ENCODE data around the gene IKZF3. TPM values are rescaled to one million over a fixed set of nuclear protein-coding genes. Genes with fewer than 3 reads are reported as not detected.

Gene IKZF3
- polyA plus RNA-seq, 1 donor: 0.22 TPM

DNA sequence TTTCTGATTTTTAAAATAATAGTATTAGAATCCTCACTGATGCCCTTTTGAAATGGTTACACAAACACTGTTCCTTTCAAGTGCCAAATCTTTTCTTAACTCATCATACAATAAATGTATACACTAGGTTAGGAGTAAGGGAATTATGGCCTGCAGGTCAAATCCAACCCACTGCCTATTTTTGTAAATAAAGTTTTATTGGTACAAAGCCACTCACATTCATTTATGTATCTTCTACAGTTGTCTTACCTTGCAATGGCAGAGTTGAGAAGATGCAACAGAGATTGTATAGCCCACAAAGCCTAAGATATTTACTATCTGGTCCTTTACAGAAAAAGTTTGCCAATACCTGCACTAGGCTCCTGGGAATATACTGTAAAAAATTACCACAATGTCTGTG lies 47.8 kb downstream of the IKZF3 start:
- DNase-seq (ENCODE audit: low read depth): no peak

DNA sequence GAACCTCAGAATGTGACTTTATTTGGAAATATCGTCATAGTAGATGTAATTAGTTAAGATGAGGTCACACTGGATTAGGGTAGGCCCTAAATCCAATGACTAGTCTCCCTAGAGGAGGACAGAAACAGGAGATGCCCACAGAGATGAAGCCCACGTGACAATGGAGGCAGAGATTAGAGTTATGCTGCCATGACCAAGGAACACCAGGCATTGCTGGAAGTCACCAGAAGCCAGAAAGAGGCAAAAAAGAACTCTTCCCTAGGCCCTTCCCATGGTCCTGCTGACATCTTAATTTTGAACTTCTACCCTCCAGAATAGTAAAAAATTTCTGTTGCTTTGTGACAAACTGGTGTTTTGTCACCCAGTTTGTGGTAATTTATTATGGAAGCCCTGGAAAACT lies 49.6 kb downstream of the IKZF3 start:
- no peak for DNase-seq (ENCODE audit: low read depth)

DNA sequence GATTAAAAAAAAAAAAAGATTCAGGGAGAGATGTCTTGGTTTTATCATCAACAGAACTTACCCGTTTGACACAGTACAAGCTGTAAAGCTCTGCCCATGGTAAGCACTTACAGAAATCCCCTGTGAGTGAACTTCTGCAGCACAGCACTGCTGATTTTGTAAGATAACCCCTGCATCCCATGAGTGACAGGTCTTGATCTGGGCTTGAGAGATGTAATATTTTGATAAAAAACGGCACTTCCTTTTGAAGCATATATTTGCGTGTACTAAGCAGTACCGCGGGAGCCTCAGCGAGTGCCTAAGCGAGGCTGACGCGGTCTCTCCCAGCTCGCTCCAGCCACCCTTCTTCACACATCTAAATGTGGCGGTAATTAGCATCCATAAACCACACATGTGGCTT lies 50.5 kb downstream of the IKZF3 start:
- DNase-seq (ENCODE audit: low read depth): no peak

DNA sequence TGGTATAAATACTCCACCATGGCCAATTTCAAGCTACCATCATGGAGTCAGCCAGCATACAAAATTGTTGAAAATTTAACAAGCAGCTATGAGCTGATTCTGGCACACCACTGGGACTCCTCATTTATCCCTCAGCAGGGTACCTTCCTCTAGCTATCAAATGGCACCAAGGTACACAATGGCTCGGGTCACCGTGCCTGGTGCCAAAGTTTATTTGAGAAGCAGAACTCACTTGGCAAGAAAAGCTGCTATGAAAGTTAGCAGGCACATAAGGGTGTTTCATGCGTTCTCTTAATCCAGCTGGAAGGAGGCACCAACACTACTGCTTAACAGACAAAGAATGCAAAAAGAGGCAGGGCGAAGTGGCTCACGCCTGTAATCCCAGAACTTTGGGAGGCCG lies 51.6 kb downstream of the IKZF3 start:
- DNase-seq (ENCODE audit: low read depth): no peak

DNA sequence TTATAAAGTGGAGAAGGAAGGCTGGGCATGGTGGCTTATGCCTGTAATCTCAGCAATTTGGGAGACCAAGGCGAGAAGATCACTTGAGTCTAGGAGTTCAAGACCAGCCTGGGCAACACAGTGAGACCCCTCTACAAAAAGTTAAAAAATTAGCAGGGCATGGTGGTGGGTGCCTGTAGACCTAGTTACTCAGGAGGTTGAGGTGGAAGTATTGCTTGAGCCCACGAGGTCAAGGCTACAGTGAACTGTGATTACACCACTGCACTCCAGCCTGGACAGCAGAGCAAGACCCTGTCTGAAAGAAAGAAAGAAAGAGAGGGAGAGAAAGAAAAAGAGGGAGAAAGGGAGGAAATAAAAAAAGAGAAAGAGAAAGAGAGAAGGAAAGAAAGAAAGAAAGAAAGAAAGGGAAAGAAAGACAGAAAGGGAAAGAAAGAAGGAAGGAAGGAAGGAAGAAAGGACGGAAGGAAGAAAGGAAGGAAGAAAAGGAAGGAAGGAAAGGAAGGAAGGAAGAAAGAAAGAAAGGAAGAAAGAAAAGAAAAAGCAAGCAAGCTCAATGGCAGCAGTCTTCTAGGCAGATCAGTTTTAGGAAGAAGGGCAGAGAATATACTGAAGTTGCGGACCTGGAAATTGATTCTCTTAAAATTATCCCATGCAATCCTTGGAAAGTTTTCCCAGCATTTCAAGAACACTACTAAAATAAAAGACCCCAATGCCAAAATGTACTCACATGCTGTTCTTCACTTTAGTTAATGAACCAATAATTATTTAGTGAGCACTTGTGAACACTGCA lies 53.0 kb downstream of the IKZF3 start:
- DNase-seq (ENCODE audit: low read depth): no peak

DNA sequence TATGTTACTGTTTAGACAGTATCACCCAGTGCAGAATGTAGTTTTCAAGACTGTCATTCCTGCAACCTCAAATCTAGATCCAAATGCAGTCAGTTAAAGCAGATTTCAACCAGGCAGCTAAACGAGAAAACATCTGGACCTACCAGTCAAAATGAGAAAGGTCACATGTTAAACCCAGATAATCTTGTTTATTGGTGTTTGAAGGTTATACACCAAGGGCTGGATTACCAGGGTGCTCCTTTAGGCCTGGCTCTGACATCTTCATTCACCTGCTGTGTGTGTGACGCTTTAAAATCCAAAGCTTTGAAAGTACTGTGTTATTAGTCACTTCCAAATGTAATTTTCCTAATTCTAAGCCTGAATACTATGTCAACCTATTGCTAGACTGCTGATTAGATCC lies 54.9 kb downstream of the IKZF3 start:
- DNase-seq (ENCODE audit: low read depth): no peak

DNA sequence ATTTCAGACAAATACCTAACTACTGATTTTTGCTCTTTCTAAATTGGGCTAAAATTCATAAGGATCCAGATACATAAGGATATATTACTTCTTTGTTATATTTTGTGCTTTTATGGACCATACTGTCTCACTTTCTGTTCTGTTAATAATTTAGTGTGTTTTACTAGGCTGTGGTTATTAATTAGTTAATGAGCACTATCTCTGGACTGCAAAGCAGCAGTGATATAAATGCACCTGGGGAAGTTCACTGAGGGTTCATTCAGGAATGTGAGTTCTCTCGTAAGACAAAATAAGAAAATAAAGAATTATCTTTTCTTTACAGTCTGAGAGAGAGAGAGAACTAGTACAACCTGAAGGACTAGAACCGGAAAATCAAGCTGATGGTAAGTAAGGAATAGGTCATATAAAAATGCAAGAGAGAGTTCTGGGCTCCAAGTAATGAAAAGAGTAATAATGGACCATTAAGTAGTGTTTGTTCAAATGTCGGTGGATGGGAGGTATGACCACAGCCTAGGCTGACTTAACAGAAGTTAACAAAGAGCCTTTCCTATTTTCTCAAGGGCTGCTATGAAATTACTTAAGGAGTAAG lies 55.6 kb downstream of the IKZF3 start:
- no peak for DNase-seq (ENCODE audit: low read depth)

DNA sequence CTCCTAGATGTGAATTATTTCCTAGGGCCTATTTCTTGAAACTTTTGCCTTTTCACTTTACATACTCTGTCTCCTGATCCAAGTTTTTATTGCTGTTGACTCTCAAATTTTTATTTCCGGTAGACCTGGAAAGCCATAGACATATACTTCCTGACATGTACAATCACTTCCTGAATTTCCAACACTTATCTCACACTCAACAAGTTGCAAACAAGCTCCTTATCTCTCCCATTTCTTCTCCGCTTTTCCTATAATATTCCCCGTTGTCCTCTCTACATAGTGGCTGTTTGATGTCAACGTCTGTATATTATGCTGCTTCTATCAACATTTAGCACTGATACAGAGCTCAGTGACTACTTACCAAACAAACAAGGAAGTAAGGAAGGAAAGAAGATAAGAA lies 59.3 kb downstream of the IKZF3 start:
- DNase-seq (ENCODE audit: low read depth): no peak

DNA sequence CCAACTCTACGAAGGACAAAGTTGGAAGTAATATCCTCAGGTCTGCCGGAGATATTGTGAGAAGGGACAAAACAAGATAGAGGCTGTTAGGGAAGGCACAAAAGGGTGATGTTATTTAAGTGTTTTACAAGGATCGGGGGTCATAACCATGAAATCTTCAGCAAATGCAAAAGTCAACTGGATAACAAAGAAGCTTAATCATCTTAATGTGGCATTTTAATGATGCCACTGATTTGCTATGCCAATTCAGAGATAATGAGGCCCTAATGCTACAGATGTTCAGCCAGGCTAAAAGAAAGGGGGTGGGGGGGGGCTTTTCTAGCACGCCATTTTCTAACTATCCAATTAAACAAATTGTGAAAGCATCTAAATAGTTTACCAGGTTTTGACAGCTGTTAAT lies 63.1 kb downstream of the IKZF3 start:
- no peak for DNase-seq (ENCODE audit: low read depth)

DNA sequence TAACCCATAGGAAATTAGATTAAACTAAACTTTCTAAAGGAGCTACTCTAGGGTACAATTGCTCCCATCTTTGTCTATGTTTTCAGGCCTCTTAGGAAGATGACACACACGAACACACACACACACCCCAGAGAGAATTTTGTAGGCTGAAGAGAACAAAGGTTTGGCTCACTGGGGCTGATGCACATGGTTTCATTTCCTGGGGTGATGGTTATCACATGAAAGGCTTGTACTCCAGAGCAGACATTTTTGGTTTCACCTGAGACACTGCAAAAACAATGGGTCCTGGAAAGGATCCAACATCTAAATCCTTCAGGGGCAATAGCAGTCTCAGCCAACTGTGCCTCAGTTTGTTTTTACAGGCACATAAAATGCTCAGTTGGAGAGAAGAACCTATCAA lies 63.6 kb downstream of the IKZF3 start:
- DNase-seq (ENCODE audit: low read depth): no peak

DNA sequence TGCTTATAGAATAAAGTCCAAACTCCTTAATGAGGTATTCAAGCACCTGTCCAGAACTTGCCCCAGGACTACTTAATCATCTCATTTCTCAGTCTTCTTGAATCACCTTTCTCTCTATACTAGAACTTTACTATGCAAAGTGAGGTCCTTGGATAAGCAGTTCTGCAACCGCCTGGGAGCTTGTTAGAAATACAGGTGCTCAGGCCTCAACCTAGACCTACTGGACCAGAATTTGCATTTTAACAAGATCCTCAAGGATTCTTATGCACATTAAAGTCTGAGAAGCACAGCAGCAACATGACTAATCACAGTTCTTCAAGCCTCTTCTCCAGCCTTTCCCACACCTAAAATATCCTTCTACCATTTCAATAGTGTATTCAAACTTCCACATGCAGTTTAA lies 64.7 kb downstream of the IKZF3 start:
- no peak for DNase-seq (ENCODE audit: low read depth)

DNA sequence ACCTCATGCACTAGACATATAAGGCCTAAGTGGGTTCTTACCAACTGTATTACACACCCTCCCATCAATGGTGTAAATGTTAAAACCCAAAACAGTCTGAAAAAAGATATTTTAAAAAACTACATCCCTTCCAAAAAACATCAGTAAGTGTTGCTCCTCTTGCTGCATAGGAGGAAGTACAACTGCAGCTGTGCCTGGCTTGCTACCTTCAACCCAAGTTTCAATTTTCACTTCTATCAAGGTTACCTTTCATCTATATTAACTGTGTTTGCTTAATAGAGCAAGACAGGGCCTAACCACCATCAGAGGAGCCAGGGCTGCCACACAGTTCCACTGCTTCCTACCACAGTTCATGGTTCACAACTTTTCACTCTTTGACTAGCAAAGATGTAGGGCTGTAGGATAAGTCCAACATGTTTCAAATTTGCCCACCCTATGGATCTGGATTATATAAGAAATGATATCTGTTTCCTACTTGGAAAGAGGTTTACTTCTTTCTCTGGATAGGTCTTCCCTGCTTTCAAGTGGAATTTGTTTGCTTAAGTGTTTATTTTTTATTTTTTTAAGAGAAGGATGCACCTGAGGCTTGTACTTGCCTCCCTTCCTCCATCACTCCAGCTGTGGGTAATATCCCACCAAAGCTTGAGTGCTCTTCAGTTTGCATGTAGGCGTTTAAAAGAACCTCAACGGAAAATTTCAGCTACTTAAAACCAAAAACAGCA lies 69.7 kb downstream of the IKZF3 start:
- DNase-seq (ENCODE audit: low read depth): no peak

DNA sequence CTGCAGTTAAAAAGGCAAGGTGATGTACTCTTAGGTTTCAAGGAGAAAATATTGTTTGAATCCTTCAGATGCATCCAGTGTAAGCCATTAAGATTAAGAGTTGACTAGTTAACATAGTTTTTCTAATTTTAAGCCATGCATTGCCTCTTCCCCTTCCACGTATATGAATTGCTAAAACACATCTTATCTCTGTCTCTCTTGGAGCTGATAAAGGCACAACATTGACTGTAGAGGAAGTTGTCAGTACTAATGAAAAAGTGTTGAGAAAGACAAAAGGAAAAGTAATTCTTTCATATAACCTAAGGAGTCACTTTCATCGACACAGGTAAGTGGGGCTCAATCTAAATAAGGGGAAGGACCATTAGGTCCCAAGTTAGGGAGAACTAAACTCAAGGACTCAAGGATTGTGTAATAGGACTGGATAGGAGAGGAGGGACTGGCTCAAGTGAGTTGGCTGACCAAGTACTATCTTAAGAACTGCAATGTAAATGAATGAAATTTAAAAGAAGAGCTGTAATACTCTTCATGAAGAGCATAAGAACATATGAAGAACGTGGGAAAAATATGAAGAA lies 70.7 kb downstream of the IKZF3 start:
- no peak for DNase-seq (ENCODE audit: low read depth)

DNA sequence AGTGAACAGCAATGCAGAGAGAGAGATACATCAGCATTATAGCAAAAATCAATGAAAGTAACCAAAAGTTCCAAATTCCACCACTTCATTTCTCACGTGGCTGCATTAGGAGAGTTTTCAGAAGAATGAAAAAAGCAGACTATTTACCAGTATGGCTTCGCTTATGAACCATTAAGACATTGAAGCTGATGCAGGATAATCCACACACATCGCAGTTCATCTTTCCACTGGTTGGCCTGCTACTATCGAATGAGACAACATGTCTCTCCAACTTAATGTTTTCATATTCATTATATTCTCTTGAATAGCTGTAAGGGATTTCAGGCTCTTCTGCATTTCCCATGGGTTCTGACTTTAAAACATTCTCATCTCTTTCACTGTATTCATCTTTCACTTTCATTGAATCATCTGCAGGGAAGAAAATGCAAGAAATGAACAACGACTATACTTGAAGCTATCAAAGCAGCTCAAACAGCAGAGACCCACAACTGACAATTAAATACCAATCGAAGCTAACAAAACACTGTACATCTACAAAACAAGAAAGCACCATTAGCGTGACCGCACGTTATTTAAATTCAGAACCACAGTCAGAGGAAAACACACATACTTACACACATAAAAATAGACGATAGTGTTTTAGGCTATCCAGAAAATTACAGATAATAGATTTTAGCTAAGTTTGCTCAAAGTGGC lies 71.4 kb downstream of the IKZF3 start:
- no peak for DNase-seq (ENCODE audit: low read depth)

DNA sequence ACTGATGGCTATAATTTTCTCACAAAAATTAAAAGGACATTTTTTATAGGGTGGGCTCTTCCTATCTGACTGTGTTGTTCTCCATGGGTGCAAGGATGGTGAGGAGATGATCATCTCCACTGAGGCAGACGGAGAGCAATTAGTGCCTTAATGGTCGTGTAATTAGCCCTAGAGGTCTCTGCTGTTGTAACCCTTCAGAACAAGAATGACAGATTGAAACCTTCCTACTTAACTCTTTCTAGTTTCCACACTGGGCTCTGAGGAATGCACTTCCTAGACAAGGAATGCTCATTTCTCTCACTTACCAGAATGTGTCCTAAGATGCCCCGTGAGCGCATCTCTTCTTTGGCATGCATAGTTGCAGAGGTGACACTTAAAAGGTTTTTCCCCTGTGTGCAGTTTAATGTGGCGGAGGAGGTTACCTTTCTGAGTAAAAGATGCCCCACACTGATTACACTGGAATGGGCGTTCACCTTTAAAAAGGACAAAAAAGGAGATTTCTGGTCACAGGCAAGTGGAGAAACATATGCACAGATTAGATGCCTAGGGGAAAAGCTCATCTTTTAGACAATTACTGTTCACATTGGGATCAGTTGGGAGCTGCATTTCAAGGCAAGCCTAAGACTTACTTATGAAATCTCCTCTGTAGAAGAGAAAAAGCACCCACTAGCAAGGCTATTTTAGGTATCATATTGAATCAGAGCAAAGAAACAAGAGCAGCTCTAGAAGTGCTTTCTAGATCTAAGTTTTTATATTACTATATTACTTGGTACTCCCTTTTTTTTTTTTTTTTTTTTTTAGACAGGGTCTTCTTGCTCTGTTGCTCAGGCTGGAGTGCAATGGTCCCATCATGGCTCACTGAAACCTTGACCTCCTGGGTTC lies 72.8 kb downstream of the IKZF3 start:
- no peak for DNase-seq (ENCODE audit: low read depth)

DNA sequence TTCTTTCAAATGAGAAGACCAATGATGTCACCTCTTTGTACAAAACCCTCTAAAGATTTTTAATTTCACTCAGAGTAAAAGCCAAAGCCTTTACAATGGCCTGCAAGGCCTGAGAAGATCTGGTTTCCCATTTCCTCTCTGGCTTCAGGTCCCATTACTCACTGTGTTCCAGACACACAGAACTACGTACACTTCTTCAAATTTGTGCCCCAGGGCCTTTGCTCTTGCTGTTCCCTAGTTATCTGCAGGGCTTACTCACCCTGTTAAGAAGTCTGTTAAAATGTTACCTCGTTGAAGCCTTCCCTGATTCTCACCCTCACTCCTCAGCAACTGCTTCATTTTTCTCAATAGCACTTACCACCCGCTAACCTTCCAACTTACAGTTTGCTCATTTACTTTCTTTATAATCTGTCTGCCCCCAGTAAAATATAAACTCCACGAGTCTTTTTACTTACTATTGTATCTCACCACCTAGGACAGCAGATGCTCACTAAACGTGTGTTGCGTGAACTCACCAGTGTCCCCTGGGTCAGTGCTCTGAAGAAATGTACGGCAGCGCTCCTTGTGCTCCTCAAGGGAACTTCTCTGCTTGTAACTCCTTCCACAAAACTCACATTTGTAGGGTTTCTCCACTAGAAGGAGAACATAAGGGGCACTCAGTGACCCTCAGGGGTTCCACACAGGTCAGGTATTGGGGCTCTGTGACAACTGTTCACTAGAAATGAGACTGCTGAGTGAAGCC lies 76.2 kb downstream of the IKZF3 start:
- no peak for DNase-seq (ENCODE audit: low read depth)

DNA sequence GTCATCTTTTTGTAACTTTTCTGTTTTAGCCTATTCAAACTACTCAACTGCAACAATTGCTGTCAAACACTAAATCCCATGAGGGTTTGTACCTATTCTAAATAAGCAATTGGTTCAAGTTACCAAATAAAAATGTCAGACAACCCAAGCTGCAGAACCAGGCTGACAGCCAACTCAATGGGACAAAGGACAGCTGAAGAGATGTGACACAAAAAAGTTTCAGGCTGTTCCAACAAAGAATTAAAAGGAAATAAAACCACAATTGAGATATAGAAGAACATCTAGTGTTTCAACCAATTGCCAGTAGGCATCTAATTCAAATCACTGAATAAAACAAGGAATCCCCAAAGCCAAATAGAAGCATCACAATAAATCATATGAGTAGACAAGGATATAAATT lies 77.1 kb downstream of the IKZF3 start:
- DNase-seq (ENCODE audit: low read depth): no peak

DNA sequence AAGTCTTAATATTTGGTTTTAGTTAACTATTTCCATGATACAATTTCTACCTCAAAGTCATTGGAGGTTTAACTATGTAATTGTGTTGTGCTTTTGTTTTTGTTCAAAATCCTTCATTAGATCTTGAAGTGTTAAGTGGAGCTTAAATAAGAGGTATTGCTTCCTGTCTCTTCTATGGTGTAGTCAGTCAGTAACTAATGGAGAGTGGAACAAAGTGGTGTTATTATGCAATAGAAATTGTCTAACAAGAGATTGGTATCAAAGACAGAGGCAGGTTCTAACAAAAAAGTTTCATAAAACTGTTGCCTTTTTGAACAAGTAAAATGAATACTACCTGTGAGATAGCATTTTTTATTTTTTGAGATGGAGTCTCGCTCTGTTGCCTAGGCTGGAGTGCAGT lies 81.1 kb downstream of the IKZF3 start:
- DNase-seq (ENCODE audit: low read depth): no peak

DNA sequence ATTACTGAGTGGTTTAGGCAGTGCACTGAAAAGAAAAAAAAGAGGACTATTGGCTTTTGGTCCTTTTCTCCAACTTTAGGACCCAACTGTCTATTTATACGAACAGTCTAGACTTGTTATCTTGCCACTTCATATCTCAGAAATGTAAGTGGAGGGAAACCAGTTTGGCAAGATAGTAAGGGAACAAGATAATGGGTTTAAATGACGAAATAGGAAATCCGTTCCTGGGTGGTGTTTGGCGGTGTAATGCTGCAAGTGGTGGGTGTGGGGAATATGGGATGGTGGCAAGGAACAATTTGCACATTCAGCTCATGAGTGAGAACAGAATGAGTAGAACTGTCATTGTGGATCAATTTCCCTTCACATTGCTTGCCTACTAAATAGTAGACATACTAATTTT lies 81.6 kb downstream of the IKZF3 start:
- no peak for DNase-seq (ENCODE audit: low read depth)

DNA sequence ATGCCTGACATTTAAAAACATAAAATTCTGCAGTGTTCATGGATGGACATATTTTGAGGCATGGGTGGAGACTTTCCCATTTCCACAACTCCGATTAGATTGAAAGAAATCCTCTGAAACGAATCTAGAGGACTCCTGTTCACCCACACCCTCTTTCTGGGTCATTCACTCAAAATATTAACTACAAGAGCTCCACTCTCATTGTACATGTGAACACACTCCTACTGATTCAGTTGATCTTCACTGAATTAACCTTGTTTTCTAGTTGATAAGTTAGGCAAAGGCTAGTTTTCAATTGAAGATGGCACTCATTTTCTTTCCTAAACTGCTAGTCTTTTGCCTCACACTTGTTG lies 82.3 kb downstream of the IKZF3 start:
- no peak for DNase-seq (ENCODE audit: low read depth)
